GM21529 (cell line): ENCODE results near the gene TMEM14A.
A peak's percentile ranks its signal among the peaks of the same experiment; 100 is the strongest.
"Not testable (repeated sequence)": the region's sequence is repeated elsewhere in the genome, so short reads cannot be mapped to it uniquely, and the experiment has no call there.

ENCODE experiments used
- ATAC-seq: cut with Tn5 transposase; IDR thresholded peaks from one replicate; pipeline ENCODE4 v1.9.1; 2021; ENCODE audit not compliant: unreplicated experiment

The TMEM14A gene

GRCh38 chr6:52655941-52656340 lies 15.0 kb upstream of the TMEM14A start:
- ATAC-seq, result not testable (repeated sequence)

GRCh38 chr6:52657870-52658269 lies 13.0 kb upstream of the TMEM14A start:
- no peak for ATAC-seq

GRCh38 chr6:52661551-52661950 lies 9.4 kb upstream of the TMEM14A start:
- no peak for ATAC-seq

GRCh38 chr6:52662031-52662430 lies 8.9 kb upstream of the TMEM14A start:
- no peak for ATAC-seq

- peak; percentile 38 for ATAC-seq
Measured at GRCh38 chr6:52663120-52663935, 7.6 kb upstream of the TMEM14A start.

- no peak for ATAC-seq
Measured at GRCh38 chr6:52663936-52664185, 7.1 kb upstream of the TMEM14A start.

- ATAC-seq, result peak; percentile 90
Measured at GRCh38 chr6:52664186-52664990, 6.5 kb upstream of the TMEM14A start.

- no peak for ATAC-seq
Measured at GRCh38 chr6:52664991-52665686, 5.8 kb upstream of the TMEM14A start.

- no peak for ATAC-seq
Measured at GRCh38 chr6:52666071-52666470, 4.8 kb upstream of the TMEM14A start.

- ATAC-seq, result no peak
Measured at GRCh38 chr6:52666523-52666922, 4.4 kb upstream of the TMEM14A start.

GRCh38 chr6:52667572-52667971 lies 3.3 kb upstream of the TMEM14A start:
- no peak for ATAC-seq

- no peak for ATAC-seq
Measured at GRCh38 chr6:52671676-52672075, 763 bp downstream of the TMEM14A start.

GRCh38 chr6:52672412-52673025 lies 1.6 kb downstream of the TMEM14A start:
- no peak for ATAC-seq

- no peak for ATAC-seq
Measured at GRCh38 chr6:52674666-52675065, 3.8 kb downstream of the TMEM14A start.

- no peak for ATAC-seq
Measured at GRCh38 chr6:52675372-52675771, 4.5 kb downstream of the TMEM14A start.

- ATAC-seq, result not testable (repeated sequence)
Measured at GRCh38 chr6:52676631-52677030, 5.7 kb downstream of the TMEM14A start.

- ATAC-seq, result no peak
Measured at GRCh38 chr6:52681416-52681815, 10.5 kb downstream of the TMEM14A start.

- ATAC-seq, result no peak
Measured at GRCh38 chr6:52686878-52687699, 16.2 kb downstream of the TMEM14A start.

- ATAC-seq, result no peak
Measured at GRCh38 chr6:52689857-52690256, 18.9 kb downstream of the TMEM14A start.

- no peak for ATAC-seq
Measured at GRCh38 chr6:52691718-52692117, 20.8 kb downstream of the TMEM14A start.

- no peak for ATAC-seq
Measured at GRCh38 chr6:52693773-52694172, 22.9 kb downstream of the TMEM14A start.
